HepG2 (cell line): ENCODE data around the gene ACBD5. TPM values are rescaled to one million over a fixed set of nuclear protein-coding genes. Genes with fewer than 3 reads are reported as not detected.

Source experiments
- ADNP ChIP-seq: sonication (generic); formaldehyde crosslinking; IDR thresholded peaks from 2 replicates; pipeline ENCODE4 v1.4.0; 2020; ENCODE audit warnings: missing genetic modification reagents
- ATRX ChIP-seq: sonication (generic); formaldehyde crosslinking; IDR thresholded peaks from 2 replicates; pipeline ENCODE4 v1.4.0; 2020; ENCODE audit warnings: missing genetic modification reagents, borderline replicate concordance
- BORCS8-MEF2B ChIP-seq: sonication (generic); formaldehyde crosslinking; IDR thresholded peaks from 2 replicates; pipeline ENCODE4 v1.8.0; 2022; ENCODE audit warnings: mild to moderate bottlenecking, missing genetic modification reagents
- CBX1 ChIP-seq: IDR thresholded peaks from one replicate; pipeline ENCODE4 v1.6.1; 2016; ENCODE audit warnings: antibody characterized with exemption, low read depth
- ETV5 ChIP-seq: IDR thresholded peaks from 2 replicates; pipeline ENCODE4 v1.6.1; 2018; ENCODE audit warnings: missing biosample characterization, missing genetic modification reagents, inconsistent platforms, borderline replicate concordance
- FOXA3 ChIP-seq: IDR thresholded peaks from 2 replicates; pipeline ENCODE4 v1.6.1; 2016; ENCODE audit warnings: missing genetic modification reagents, missing compliant biosample characterization
- GLI4 ChIP-seq: sonication (generic); formaldehyde crosslinking; IDR thresholded peaks from 2 replicates; pipeline ENCODE4 v1.5.1; 2020; ENCODE audit warnings: missing genetic modification reagents, mild to moderate bottlenecking, moderate library complexity, borderline replicate concordance
- JDP2 ChIP-seq: sonication (generic); formaldehyde crosslinking; IDR thresholded peaks from 2 replicates; pipeline ENCODE4 v1.8.1; 2022; ENCODE audit warnings: missing genetic modification reagents, borderline replicate concordance
- MAF1 ChIP-seq: sonication (generic); formaldehyde crosslinking; IDR thresholded peaks from 2 replicates; pipeline ENCODE4 v1.5.0; 2020; ENCODE audit warnings: missing genetic modification reagents, borderline replicate concordance
- MZF1 ChIP-seq: sonication (generic); formaldehyde crosslinking; IDR thresholded peaks from 2 replicates; pipeline ENCODE4 v1.8.1; 2023; ENCODE audit warnings: mild to moderate bottlenecking, missing genetic modification reagents, borderline replicate concordance
- NFIB ChIP-seq: sonication (generic); formaldehyde crosslinking; IDR thresholded peaks from 2 replicates; pipeline ENCODE4 v1.9.0; 2021; ENCODE audit warnings: missing genetic modification reagents, mild to moderate bottlenecking, borderline replicate concordance
- PLRG1 ChIP-seq: fragments of 450-650 bp; conservative IDR thresholded peaks from 2 replicates; pipeline ENCODE4 v1.6.1; 2016
- POLR2AphosphoS5 ChIP-seq: IDR thresholded peaks from 2 replicates; pipeline ENCODE4 v1.6.1; 2012; ENCODE audit warnings: low read depth, low read length
- SAP130 ChIP-seq: IDR thresholded peaks from 2 replicates; pipeline ENCODE4 v1.6.1; 2016; ENCODE audit warnings: low read depth
- SMYD3 ChIP-seq: sonication (generic); formaldehyde crosslinking; IDR thresholded peaks from 2 replicates; pipeline ENCODE4 v1.8.1; 2023; ENCODE audit warnings: mild to moderate bottlenecking, missing genetic modification reagents
- SSRP1 ChIP-seq: IDR thresholded peaks from 2 replicates; pipeline ENCODE4 v1.6.1; 2016; ENCODE audit warnings: control low read depth
- TBX3 ChIP-seq: fragments of 450-650 bp; IDR thresholded peaks from 2 replicates; pipeline ENCODE4 v1.6.1; 2017; ENCODE audit warnings: antibody characterized with exemption, mild to moderate bottlenecking, inconsistent platforms, borderline replicate concordance
- ZNF350 ChIP-seq: sonication (generic); formaldehyde crosslinking; IDR thresholded peaks from 2 replicates; pipeline ENCODE4 v1.4.0; 2020; ENCODE audit warnings: mild to moderate bottlenecking, low read depth, missing genetic modification reagents, borderline replicate concordance
- polyA plus RNA-seq, 8 experiments: library from polyadenylated mRNA; depleted of rRNA in 3 of 8; stranded (reverse) in 7 of 8; unstranded in 1 of 8; fragments of >200 nt; fragmentation: Illumina TruSeq in 4 of 8; extraction: Trizol in 4 of 8; gene quantifications; 2 replicates each; pipeline versions ENCODE4 v1.2.1 to v1.2.3, GENCODE V29; 2011 to 2016; ENCODE audit warnings: low read depth in 4 of 8, missing spikeins in 1 of 8, mixed read lengths in 1 of 8; ENCODE audit not compliant: insufficient read depth in 1 of 8
- total RNA-seq, 5 experiments: library from RNA; depleted of rRNA; stranded (reverse); fragments of >200 nt; fragmentation: Illumina TruSeq; extraction: Trizol; gene quantifications; 2 replicates each; pipeline ENCODE4 v1.2.3, GENCODE V29; 2016; ENCODE audit warnings: low read depth in 1 of 5
- TF ChIP-seq, protein P1 (sequence below): sonication (generic); formaldehyde crosslinking; conservative IDR thresholded peaks from 2 replicates; pipeline ENCODE4 v1.8.0; 2022; ENCODE audit warnings: mild to moderate bottlenecking, moderate library complexity, missing genetic modification reagents
- TF ChIP-seq, protein P2 (sequence below): sonication (generic); formaldehyde crosslinking; IDR thresholded peaks from 2 replicates; pipeline ENCODE4 v1.4.0; 2020; ENCODE audit warnings: missing genetic modification reagents
- TF ChIP-seq, protein P3 (sequence below): sonication (generic); formaldehyde crosslinking; IDR thresholded peaks from 2 replicates; pipeline ENCODE4 v1.8.1; 2022; ENCODE audit warnings: mild to moderate bottlenecking, missing genetic modification reagents

Gene ACBD5
- total and polyA plus RNA-seq, 2 of the 13 experiments (the other 11 are each of a cell fraction or from before 2014, with no cell fraction given) = 10.3 to 14.8 TPM

DNA sequence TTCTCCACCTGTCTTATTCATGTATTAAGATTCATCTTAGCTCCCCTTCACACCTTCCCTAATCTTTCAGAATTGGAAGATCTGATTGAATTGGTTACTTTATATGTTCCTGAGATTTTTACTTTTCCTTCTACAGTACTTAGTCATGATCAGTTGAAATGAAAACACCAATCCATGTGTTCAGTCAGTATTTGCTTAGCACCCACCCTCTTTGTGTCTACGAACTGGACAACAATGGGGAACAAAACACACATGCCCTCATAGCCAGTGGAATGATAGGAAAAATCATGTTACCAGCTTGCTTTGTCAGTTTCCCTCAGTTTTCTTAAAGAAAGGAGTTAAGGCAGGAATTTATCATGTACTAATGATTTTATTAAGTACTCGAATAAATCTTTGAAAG, 83.4 kb downstream of the ACBD5 start (continued):
- TF ChIP-seq, protein P1, sequence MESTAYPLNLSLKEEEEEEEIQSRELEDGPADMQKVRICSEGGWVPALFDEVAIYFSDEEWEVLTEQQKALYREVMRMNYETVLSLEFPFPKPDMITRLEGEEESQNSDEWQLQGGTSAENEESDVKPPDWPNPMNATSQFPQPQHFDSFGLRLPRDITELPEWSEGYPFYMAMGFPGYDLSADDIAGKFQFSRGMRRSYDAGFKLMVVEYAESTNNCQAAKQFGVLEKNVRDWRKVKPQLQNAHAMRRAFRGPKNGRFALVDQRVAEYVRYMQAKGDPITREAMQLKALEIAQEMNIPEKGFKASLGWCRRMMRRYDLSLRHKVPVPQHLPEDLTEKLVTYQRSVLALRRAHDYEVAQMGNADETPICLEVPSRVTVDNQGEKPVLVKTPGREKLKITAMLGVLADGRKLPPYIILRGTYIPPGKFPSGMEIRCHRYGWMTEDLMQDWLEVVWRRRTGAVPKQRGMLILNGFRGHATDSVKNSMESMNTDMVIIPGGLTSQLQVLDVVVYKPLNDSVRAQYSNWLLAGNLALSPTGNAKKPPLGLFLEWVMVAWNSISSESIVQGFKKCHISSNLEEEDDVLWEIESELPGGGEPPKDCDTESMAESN = no peak
- TF ChIP-seq, protein P2, sequence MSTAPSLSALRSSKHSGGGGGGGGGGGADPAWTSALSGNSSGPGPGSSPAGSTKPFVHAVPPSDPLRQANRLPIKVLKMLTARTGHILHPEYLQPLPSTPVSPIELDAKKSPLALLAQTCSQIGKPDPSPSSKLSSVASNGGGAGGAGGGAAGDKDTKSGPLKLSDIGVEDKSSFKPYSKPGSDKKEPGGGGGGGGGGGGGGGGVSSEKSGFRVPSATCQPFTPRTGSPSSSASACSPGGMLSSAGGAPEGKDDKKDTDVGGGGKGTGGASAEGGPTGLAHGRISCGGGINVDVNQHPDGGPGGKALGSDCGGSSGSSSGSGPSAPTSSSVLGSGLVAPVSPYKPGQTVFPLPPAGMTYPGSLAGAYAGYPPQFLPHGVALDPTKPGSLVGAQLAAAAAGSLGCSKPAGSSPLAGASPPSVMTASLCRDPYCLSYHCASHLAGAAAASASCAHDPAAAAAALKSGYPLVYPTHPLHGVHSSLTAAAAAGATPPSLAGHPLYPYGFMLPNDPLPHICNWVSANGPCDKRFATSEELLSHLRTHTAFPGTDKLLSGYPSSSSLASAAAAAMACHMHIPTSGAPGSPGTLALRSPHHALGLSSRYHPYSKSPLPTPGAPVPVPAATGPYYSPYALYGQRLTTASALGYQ (CRISPR knock-in tag) = no peak
- no peak for TF ChIP-seq ATRX (CRISPR knock-in tag)
- no peak for TF ChIP-seq ETV5 (CRISPR knock-in tag)
- no peak for TF ChIP-seq SMYD3 (CRISPR knock-in tag)
- no peak for TF ChIP-seq TBX3
- TF ChIP-seq BORCS8-MEF2B (CRISPR knock-in tag) = no peak
- TF ChIP-seq SSRP1 (CRISPR knock-in tag) = no peak
- TF ChIP-seq GLI4 (CRISPR knock-in tag) = no peak
- TF ChIP-seq SAP130 (CRISPR knock-in tag) = peak; percentile 60
- no peak for TF ChIP-seq NFIB (CRISPR knock-in tag)
- TF ChIP-seq JDP2 (CRISPR knock-in tag) = no peak
- no peak for TF ChIP-seq MZF1
- TF ChIP-seq, protein P3, sequence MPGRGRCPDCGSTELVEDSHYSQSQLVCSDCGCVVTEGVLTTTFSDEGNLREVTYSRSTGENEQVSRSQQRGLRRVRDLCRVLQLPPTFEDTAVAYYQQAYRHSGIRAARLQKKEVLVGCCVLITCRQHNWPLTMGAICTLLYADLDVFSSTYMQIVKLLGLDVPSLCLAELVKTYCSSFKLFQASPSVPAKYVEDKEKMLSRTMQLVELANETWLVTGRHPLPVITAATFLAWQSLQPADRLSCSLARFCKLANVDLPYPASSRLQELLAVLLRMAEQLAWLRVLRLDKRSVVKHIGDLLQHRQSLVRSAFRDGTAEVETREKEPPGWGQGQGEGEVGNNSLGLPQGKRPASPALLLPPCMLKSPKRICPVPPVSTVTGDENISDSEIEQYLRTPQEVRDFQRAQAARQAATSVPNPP (CRISPR knock-in tag) = no peak
- TF ChIP-seq ADNP = no peak
- no peak for TF ChIP-seq ZNF350
- TF ChIP-seq POLR2AphosphoS5 = no peak
- TF ChIP-seq PLRG1 = no peak
- TF ChIP-seq CBX1 = no peak
- TF ChIP-seq MAF1 (CRISPR knock-in tag) = no peak
- TF ChIP-seq FOXA3 (CRISPR knock-in tag) = 0 out of 2 replicates have a peak, but pooled peaks have one; percentile 9
